Natural killer cell (primary cell): ENCODE data around the gene ADAM10. TPM values are rescaled to one million over a fixed set of nuclear protein-coding genes. Genes with fewer than 3 reads are reported as not detected.
"Not testable (repeated sequence)": the region's sequence is repeated elsewhere in the genome, so short reads cannot be mapped to it uniquely, and the experiment has no call there.

Experiments used
- ATAC-seq, 3 donors: fragments of 150-1000 bp in 2 of 3; fragments of 200-7000 bp in 1 of 3; cut with Tn5 transposase; 1 replicate in 1 of 3; 2 replicates in 2 of 3; pipeline ENCODE4 v1.10.0; 2021; ENCODE audit warnings: mild to moderate bottlenecking in 2 of 3, moderate library complexity in 2 of 3
- DNase-seq, 2 donors: peaks; one replicate each; pipeline versions ENCODE4 v3.0.0 to v3.0.0-alpha.2; 2013 to 2021; ENCODE audit warnings: mixed read lengths in 1 of 2
- H3K27ac ChIP-seq: one replicate; pipeline ENCODE4 v1.5.1; 2013; ENCODE audit warnings: mild to moderate bottlenecking, low read length
- H3K27me3 ChIP-seq: one replicate; pipeline ENCODE4 v1.6.1; 2013; ENCODE audit warnings: low read length; ENCODE audit not compliant: control insufficient read depth, insufficient read depth
- H3K36me3 ChIP-seq: one replicate; pipeline ENCODE4 v1.6.1; 2013; ENCODE audit warnings: low read length; ENCODE audit not compliant: control insufficient read depth, insufficient read depth
- H3K4me1 ChIP-seq: one replicate; pipeline ENCODE4 v1.6.1; 2013; ENCODE audit warnings: low read length; ENCODE audit not compliant: control insufficient read depth, insufficient read depth
- H3K4me3 ChIP-seq: one replicate; pipeline ENCODE4 v1.5.1; 2013; ENCODE audit warnings: low read length
- H3K9me3 ChIP-seq: one replicate; pipeline ENCODE4 v1.6.1; 2013; ENCODE audit warnings: low read length; ENCODE audit not compliant: control insufficient read depth, insufficient read depth
- H3K27ac Mint-ChIP-seq, 2 donors: one replicate each; pipeline ENCODE4 v1.8.0; 2022; ENCODE audit warnings: mild to moderate bottlenecking in 2 of 2, mixed read lengths in 2 of 2, moderate library complexity in 1 of 2
- H3K27me3 Mint-ChIP-seq, 2 donors: one replicate each; pipeline ENCODE4 v1.8.0; 2022; ENCODE audit warnings: low read depth in 2 of 2, mixed read lengths in 2 of 2
- H3K36me3 Mint-ChIP-seq: one replicate; pipeline ENCODE4 v1.8.0; 2022; ENCODE audit warnings: mixed read lengths
- H3K4me1 Mint-ChIP-seq, 2 donors: one replicate each; pipeline ENCODE4 v1.8.0; 2022; ENCODE audit warnings: mixed read lengths in 2 of 2
- H3K4me3 Mint-ChIP-seq: one replicate; pipeline ENCODE4 v1.8.0; 2022; ENCODE audit warnings: mild to moderate bottlenecking, moderate library complexity, mixed read lengths
- H3K9me3 Mint-ChIP-seq, 2 donors: one replicate each; pipeline ENCODE4 v1.8.0; 2022; ENCODE audit warnings: mixed read lengths in 2 of 2
- WGBS: methylation state at CpG from one replicate; pipeline ENCODE4 v1.1.7; 2013; ENCODE audit warnings: missing lambda C conversion rate; ENCODE audit not compliant: insufficient coverage; 5-methylcytosine and 5-hydroxymethylcytosine counted together
- intact Hi-C: fragments of 100-400 bp; cut with micrococcal nuclease; formaldehyde crosslinking; loops from one replicate; pipeline ENCODE4 v1.14.2; 2022
- total RNA-seq, 4 donors: library from RNA; stranded (reverse); fragments of 120-200 nt in 1 of 4; gene quantifications; one replicate each; pipeline versions ENCODE4 v1.2.3 to v1.2.4, GENCODE V29; 2013 to 2022
- TF ChIP-seq, protein P1 (sequence below): fragments of 200-600 bp; IDR thresholded peaks from one replicate; pipeline ENCODE4 v1.8.0; 2022; ENCODE audit warnings: antibody characterized with exemption

Gene ADAM10
- total RNA-seq, 3 donors from 2014 or later (not counting 1 experiment from before 2014, with no cell fraction given) = 223 to 297 (median 259) TPM

DNA sequence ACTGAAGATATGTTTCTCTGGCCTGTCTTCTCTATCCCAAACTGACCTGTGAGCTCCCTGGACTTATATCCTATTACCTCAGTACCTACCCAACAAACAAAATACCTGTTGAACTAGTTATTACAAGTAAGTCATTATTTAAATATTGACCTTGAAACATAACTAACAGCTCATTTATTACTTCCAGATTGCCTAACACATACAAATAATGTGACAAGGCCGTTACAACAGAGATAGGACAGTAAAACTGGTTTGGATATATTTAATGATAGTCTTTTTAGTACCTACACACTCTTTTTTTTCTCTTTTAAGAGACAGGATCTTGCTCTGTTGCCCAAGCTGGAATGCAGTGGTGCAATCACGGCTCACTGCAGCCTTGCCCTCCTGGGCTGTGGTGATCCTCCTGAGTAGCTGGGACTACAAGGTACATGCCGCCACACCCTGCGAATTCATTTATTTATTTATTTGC is 145.0 kb downstream of the ADAM10 start:
- intact Hi-C loops = no loop called here
- H3K9me3 ChIP-seq = no peaks in the 10 kb centered on the region
- no peaks in the 10 kb centered on the region for H3K27me3 ChIP-seq
- Mint-ChIP-seq H3K4me3 (no peak overlapping the region), H3K4me1 (peaks cover 38 to 48% of the 10 kb centered on the region in 2 donors), H3K9me3 (no peaks in the 10 kb centered on the region), H3K27me3 (no peaks in the 10 kb centered on the region), H3K27ac (no peak overlapping the region), H3K36me3 (peaks cover 19% of the 10 kb centered on the region)
- H3K4me3 ChIP-seq = no peak overlapping the region
- ATAC-seq (no peak), DNase-seq (no peak)
- H3K36me3 ChIP-seq = peaks cover 31% of the 10 kb centered on the region
- WGBS = 98% methylated on average over 3 of the region's 4 CpGs
- TF ChIP-seq, protein P1, sequence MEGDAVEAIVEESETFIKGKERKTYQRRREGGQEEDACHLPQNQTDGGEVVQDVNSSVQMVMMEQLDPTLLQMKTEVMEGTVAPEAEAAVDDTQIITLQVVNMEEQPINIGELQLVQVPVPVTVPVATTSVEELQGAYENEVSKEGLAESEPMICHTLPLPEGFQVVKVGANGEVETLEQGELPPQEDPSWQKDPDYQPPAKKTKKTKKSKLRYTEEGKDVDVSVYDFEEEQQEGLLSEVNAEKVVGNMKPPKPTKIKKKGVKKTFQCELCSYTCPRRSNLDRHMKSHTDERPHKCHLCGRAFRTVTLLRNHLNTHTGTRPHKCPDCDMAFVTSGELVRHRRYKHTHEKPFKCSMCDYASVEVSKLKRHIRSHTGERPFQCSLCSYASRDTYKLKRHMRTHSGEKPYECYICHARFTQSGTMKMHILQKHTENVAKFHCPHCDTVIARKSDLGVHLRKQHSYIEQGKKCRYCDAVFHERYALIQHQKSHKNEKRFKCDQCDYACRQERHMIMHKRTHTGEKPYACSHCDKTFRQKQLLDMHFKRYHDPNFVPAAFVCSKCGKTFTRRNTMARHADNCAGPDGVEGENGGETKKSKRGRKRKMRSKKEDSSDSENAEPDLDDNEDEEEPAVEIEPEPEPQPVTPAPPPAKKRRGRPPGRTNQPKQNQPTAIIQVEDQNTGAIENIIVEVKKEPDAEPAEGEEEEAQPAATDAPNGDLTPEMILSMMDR = no peak
- no peaks in the 10 kb centered on the region for H3K4me1 ChIP-seq
- H3K27ac ChIP-seq = no peak overlapping the region

DNA sequence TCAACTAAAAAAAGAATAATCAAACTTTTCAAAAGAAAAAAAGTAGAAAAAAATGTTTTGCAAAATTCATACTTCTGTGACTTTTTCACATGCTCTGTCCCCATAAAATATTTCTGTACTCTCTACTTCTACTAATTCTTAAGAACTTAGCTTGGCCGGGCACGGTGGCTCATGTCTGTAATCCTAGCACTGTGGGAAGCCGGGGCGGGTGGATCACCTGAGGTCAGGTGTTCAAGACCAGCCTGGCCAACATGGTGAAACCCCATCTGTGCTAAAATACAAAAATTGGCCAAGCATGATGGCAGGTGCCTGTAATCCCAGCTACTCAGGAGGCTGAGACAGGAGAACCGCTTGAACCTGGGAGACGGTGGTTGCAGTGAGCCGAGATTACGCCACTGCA is 145.6 kb downstream of the ADAM10 start:
- H3K4me1 ChIP-seq, H3K9me3 Mint-ChIP-seq, intact Hi-C loops, H3K4me3 Mint-ChIP-seq, ATAC-seq, DNase-seq, H3K4me3 ChIP-seq, H3K27me3 Mint-ChIP-seq, H3K27me3 ChIP-seq, H3K27ac ChIP-seq, H3K27ac Mint-ChIP-seq, H3K9me3 ChIP-seq: not testable (repeated sequence)
- over 99% methylated on average over 8 of the region's 8 CpGs for WGBS
- peaks cover 18% of the 10 kb centered on the region for H3K36me3 Mint-ChIP-seq
- peaks cover 33% of the 10 kb centered on the region for H3K36me3 ChIP-seq
- peaks cover 34 to 46% of the 10 kb centered on the region in 2 donors for H3K4me1 Mint-ChIP-seq

DNA sequence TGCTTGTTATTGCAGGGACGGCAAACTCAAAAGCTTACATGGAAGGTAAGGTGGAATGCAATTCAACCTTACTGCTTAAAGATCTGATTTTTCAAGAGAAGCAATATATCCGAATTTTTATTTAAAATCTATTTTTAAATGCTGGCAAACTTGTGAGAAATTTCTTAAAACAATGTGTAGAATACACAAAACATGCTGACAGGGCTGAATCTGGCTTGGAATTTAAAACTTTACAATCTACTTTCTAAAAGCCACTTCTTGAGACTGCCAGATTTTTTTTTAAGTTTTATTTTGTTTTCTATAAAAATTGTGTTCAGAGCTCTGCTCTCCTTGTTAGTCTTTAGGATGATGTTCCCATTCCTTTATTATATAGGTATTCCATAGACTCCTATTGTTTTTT is 146.7 kb downstream of the ADAM10 start:
- DNase-seq = no peak
- H3K27me3 Mint-ChIP-seq = no peaks in the 10 kb centered on the region
- Histone ChIP-seq H3K9me3 (no peaks in the 10 kb centered on the region), H3K4me3 (no peak overlapping the region), H3K27ac (no peak overlapping the region), H3K4me1 (peaks cover 6% of the 10 kb centered on the region), H3K27me3 (no peaks in the 10 kb centered on the region), H3K36me3 (peaks cover 33% of the 10 kb centered on the region)
- H3K9me3 Mint-ChIP-seq = no peaks in the 10 kb centered on the region
- intact Hi-C loops = no loop called here
- peaks cover 18% of the 10 kb centered on the region for H3K36me3 Mint-ChIP-seq
- WGBS = 100% methylated on average over 1 of the region's 2 CpGs
- H3K4me1 Mint-ChIP-seq = peaks cover 34 to 50% of the 10 kb centered on the region in 2 donors
- no peak overlapping the region for H3K4me3 Mint-ChIP-seq
- H3K27ac Mint-ChIP-seq = no peak overlapping the region
- ATAC-seq = no peak
- TF ChIP-seq, protein P1 = no peak

DNA sequence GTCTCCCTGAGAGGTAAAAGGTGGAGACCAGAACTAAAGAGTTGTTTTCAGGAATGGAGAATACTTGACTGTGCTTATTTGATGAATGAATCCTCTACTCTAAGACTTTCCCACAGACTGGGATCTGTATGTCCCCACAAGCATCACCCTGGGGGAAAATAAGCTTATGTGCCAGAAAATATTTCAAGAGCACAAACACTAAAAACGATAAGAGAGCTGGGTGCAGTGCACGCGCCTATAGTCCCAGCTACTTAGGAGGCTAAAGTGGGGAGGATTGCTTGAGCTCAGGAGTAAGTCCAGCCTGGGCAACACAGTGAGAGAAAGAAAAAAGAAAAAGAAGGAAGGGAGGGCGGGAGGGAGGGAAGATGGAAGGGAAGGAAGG is 150.7 kb downstream of the ADAM10 start:
- DNase-seq (no peak), ATAC-seq (no peak)
- H3K27me3 ChIP-seq = no peaks in the 10 kb centered on the region
- WGBS = 98% methylated on average over 3 of the region's 4 CpGs
- Mint-ChIP-seq H3K27ac (peak overlapping the region; percentile 93 to 95), H3K27me3 (no peaks in the 10 kb centered on the region), H3K4me1 (peaks cover 13 to 27% of the 10 kb centered on the region in 2 donors), H3K9me3 (no peaks in the 10 kb centered on the region), H3K4me3 (no peak overlapping the region), H3K36me3 (peaks cover 3% of the 10 kb centered on the region)
- H3K36me3 ChIP-seq = peaks cover 39% of the 10 kb centered on the region
- H3K4me3 ChIP-seq = no peak overlapping the region
- intact Hi-C loops = loop anchor here (5.0 kb wide), 1 partner anchor 127 kb away; no protein-coding TSS in a partner anchor
- H3K27ac ChIP-seq = peak overlapping the region; percentile 84
- peaks cover 6% of the 10 kb centered on the region for H3K4me1 ChIP-seq
- no peaks in the 10 kb centered on the region for H3K9me3 ChIP-seq
- TF ChIP-seq, protein P1 = no peak
